ENCODE data around the gene TTC16.
A peak's percentile ranks its signal among the peaks of the same experiment; 100 is the strongest.

Gene TTC16, protein sequence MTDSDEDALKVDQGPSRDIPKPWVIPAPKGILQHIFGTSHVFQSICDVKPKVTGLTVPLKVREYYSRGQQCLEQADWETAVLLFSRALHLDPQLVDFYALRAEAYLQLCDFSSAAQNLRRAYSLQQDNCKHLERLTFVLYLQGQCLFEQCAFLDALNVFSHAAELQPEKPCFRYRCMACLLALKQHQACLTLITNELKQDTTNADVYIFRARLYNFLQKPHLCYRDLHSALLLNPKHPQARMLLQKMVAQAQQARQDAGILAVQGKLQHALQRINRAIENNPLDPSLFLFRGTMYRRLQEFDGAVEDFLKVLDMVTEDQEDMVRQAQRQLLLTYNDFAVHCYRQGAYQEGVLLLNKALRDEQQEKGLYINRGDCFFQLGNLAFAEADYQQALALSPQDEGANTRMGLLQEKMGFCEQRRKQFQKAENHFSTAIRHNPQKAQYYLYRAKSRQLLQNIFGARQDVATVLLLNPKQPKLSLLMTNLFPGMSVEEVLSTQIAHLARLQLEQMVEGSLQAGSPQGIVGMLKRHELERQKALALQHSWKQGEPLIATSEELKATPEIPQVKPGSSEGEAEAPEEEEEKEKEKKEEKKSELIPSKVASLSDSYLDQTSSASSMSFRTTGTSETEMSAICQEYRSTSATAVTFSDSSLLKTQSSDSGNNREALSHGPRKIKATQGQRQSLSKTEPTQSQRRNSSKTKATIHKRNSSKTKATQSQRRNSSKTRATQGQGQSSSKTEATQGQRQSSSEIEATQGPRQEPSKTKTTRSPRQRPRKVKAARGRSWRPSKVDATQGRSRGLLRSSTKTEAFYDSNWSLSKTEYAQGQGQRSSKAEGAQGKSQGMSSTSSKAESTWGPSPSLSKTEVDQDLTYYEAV

DNA sequence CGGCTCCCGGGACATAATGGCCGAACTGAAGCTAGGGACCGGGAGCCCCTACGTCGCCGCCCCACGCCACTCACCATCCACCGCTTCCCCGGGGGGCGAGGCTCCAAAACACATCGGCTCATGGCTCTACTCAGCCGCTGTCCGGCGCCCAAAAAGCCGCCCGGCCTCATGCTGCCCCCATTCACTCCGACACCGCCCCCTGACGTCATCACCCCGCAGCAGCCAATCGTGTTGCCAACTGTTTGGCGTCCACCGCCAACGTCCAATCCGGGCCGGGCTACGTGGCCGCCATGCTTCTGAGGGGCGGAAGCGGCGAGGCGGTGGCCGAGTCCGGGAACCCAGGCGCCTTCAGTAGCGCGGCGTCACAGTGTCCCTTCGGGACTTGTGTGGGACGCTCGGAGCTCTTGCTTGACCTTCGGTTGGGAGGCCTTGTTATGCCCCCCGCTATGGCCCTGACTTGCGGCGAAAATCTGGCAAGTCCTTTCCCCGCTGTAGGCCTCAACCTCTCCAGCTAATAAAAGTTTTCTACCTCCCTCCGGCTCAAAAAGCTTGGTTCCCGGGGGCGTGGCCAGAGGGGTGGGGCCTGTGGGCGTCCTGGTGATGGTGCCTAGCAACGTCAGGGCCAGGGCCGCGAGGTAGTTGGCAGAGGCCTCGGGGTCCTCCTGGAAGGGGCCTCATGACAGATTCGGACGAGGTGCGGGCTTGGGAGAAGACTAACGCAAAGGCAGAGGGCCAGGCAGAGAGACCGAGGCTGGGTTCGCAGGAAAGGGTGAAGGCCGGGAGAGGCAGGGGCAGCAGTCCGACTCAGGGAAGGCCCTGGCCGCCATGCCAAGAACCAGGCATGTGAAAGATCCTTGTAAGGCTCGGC lies at the start of gene TTC16, which contains the start of gene PTRH1:
Gene TTC16, plus strand, starts transcription at position 610 of the 868 bp plus-strand sequence. Its CDS starts 67 bp downstream, at position 677.
Gene PTRH1, minus strand, starts transcription at position 194 of the 868 bp plus-strand sequence. Its CDS starts 24 bp downstream, at position 170.
- no peaks in the 10 kb centered on the region for H3K9me3 Mint-ChIP-seq
- peak; percentile 94 to 96 for DNase-seq (ENCODE audit: low spot score in 2 of 2)
- H3K4me3 Mint-ChIP-seq, result peak within 1 kb of the TSS; percentile 88
- peak within 1 kb of the TSS; percentile 94 for H3K27ac Mint-ChIP-seq (ENCODE audit: low read depth)
- peaks cover 47% of the 10 kb centered on the region for H3K4me1 Mint-ChIP-seq
- peaks cover 15% of the 10 kb centered on the region for H3K36me3 Mint-ChIP-seq (ENCODE audit: insufficient read depth)
- peak; percentile 93 for ATAC-seq (replicated peaks; ENCODE audit: extremely low read depth, poor library complexity, severe bottlenecking)
- H3K27me3 Mint-ChIP-seq, result no peaks in the 10 kb centered on the region

DNA sequence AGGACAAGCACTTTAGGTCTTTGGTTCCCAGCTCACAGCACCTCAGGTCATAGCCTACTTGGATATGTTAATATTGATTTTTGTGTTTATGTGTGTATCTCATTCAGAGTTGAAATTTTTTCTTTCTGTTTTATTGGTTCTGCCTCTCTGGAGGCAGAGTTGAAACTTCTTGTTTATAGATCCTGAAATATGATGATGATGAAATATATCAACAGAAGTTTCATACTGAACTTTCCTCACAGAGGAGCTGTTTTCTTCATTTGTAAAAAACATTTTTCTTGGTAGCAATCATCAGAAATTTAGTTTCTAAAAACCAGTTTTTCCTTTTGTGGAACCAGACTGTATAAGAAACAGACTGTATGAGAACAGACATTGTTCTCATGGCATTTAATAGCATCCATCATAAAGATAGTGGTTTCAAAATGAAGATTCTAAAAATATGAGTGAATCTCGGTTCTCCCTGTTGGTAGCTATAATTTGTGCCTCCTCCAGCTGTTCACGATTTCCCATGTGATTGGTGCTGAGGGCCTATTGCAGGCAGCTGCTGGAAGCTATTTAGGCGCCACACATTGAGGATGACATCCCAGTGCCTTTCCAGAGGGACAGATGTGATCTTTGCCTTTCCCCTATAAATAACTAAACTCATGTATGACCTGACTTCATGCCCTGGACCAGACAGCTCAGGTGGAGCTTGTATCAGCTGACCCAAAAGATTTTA lies 48.6 kb upstream of the TTC16 start:
- Mint-ChIP-seq H3K9me3 (no peaks in the 10 kb centered on the region), H3K4me3 (no peak overlapping the region), H3K4me1 (no peaks in the 10 kb centered on the region), H3K27me3 (peaks cover 24% of the 10 kb centered on the region), H3K36me3 (ENCODE audit: insufficient read depth) (peaks cover 4% of the 10 kb centered on the region), H3K27ac (ENCODE audit: low read depth) (no peak overlapping the region)
- ATAC-seq (replicated peaks; ENCODE audit: extremely low read depth, poor library complexity, severe bottlenecking) (no peak), DNase-seq (ENCODE audit: low spot score in 2 of 2) (no peak)

DNA sequence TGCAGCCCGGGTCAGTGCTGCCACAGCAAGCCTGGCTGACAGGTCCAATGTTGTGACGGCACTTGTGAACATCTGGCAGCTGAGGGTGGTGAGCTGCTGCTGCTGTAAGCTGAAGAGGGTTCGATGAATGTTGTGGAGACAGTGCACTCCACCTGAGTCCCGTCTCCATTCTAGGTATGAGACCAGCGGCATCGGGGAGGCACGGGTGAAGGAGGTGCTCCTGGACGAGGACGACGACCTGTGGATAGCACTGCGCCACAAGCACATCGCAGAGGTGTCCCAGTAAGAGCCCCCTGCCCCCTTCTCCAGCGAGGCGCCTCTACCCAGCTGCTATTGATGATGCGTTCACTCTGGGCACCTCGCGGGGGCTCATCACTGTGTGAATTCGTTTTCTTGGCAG lies 48.0 kb upstream of the TTC16 start:
- Mint-ChIP-seq H3K27ac (ENCODE audit: low read depth) (no peak overlapping the region), H3K36me3 (ENCODE audit: insufficient read depth) (peaks cover 4% of the 10 kb centered on the region), H3K4me3 (no peak overlapping the region)

DNA sequence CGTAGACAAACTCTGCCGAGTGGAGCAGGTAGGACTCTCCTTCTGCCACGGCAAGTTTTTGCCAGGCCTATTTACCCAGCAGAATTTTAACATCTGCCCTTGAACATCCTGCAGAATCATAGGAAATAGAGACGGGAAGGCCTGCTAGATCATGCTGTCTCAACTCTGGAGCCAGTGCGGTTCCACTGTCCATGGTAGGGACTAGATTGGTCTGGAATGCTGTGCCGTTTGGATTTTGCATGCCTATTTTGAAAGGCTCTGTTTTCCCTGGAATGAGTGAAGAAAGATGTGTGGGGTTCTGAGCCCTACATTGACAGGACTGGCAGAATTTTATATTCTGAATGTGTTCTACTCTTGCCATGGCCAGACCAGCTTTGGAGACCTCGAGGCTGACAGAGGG lies 42.6 kb upstream of the TTC16 start:
- no peak for DNase-seq (ENCODE audit: low spot score in 2 of 2)
- Mint-ChIP-seq H3K4me3 (no peak overlapping the region), H3K27ac (ENCODE audit: low read depth) (no peak overlapping the region), H3K36me3 (ENCODE audit: insufficient read depth) (peaks cover 4% of the 10 kb centered on the region), H3K9me3 (no peaks in the 10 kb centered on the region), H3K4me1 (no peaks in the 10 kb centered on the region), H3K27me3 (no peaks in the 10 kb centered on the region)
- ATAC-seq (replicated peaks; ENCODE audit: extremely low read depth, poor library complexity, severe bottlenecking), result no peak

More for the DNA sequence above, 48.0 kb upstream of the TTC16 start:
- H3K9me3 Mint-ChIP-seq, result no peaks in the 10 kb centered on the region
- DNase-seq (ENCODE audit: low spot score in 2 of 2) (no peak), ATAC-seq (replicated peaks; ENCODE audit: extremely low read depth, poor library complexity, severe bottlenecking) (no peak)
- no peaks in the 10 kb centered on the region for H3K4me1 Mint-ChIP-seq
- H3K27me3 Mint-ChIP-seq, result peaks cover 18% of the 10 kb centered on the region

DNA sequence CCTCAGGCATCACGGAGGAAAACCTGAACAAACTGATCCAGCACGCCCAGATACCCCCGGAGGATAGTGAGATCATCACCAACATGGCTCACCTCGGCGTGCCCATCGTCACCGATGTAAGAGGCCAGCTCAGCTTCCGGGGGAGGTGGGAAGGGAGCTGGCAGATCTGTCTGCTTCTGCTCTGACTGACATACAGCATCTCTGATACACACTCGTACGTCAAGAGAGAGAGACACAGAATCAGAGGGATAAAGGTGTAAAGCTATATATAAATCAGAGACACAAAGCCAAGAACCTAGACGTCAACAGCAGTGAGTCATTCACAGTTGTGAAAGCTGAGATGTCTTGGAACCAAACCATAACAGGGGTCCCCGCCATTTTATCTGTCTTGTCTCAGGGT lies 39.2 kb upstream of the TTC16 start:
- ATAC-seq (replicated peaks; ENCODE audit: extremely low read depth, poor library complexity, severe bottlenecking) (no peak), DNase-seq (ENCODE audit: low spot score in 2 of 2) (no peak)
- Mint-ChIP-seq H3K27me3 (peaks cover 31% of the 10 kb centered on the region), H3K27ac (ENCODE audit: low read depth) (no peak overlapping the region), H3K36me3 (ENCODE audit: insufficient read depth) (peaks cover 1% of the 10 kb centered on the region), H3K9me3 (no peaks in the 10 kb centered on the region), H3K4me1 (no peaks in the 10 kb centered on the region), H3K4me3 (no peak overlapping the region)

DNA sequence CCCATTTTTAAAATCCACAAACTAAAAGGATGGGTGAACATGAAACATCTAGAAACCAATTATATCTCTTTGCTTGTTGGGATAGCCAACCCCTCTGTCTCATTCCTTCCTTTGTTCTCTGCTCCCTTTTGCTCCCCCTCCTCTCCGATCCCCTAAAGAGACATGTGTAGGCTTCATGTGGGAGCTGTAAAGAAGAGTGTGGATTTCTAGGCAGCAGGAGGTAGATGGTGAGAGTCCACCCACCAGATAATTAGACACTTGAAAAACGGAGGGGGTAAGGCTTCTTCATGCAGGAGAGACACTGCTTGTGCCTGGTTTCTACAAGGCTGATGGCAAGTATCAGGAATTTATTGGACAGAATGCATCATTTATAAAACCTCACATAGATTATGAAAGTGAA lies 36.4 kb upstream of the TTC16 start:
- Mint-ChIP-seq H3K4me3 (no peak overlapping the region), H3K4me1 (no peaks in the 10 kb centered on the region), H3K27me3 (peaks cover 31% of the 10 kb centered on the region), H3K36me3 (ENCODE audit: insufficient read depth) (peaks cover 1% of the 10 kb centered on the region), H3K27ac (ENCODE audit: low read depth) (no peak overlapping the region), H3K9me3 (no peaks in the 10 kb centered on the region)
- DNase-seq (ENCODE audit: low spot score in 2 of 2) (no peak), ATAC-seq (replicated peaks; ENCODE audit: extremely low read depth, poor library complexity, severe bottlenecking) (no peak)

DNA sequence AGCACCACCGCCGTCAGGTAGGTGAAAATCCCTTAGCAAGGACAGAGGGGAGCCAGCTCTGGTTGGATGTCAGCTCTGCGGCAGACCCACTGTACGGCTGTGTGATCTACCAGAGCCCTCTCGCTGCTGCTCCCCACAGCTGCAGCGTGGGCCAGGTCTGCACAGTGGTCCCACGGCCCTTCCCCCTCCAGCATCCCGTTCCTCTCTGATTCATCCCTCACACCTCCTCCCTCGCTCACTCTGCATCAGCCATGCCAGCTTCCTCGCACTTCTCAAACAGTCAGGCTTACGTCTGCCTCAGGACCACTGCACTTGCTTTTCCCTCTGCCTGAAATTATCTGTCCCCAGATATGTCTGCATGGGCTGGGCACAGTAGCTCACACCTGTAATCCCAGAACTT lies 35.7 kb upstream of the TTC16 start:
- ATAC-seq (replicated peaks; ENCODE audit: extremely low read depth, poor library complexity, severe bottlenecking), result no peak
- Mint-ChIP-seq H3K9me3 (no peaks in the 10 kb centered on the region), H3K27ac (ENCODE audit: low read depth) (no peak overlapping the region), H3K4me3 (no peak overlapping the region), H3K36me3 (ENCODE audit: insufficient read depth) (peaks cover 1% of the 10 kb centered on the region), H3K27me3 (peaks cover 31% of the 10 kb centered on the region), H3K4me1 (no peaks in the 10 kb centered on the region)
- DNase-seq (ENCODE audit: low spot score in 2 of 2), result no peak

DNA sequence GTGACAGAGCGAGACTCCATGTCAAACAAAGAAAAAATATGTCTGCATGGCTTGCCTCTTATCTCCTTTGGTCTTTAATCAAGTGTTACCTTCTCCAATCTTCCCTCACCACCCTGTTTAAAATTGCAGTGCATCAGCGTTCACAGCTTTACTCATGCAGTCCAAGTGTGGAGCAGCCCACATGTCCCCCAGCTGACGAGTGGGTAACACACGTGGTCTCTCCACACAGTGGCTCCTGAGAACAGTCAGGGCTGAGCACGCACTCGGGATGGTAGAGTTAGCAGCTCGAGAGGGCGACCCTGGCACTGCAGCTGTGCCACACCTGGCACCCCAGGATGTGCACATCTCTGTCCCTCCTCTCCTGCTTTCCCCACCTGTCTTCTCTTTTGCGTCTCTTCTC lies 35.0 kb upstream of the TTC16 start:
- no peak overlapping the region for H3K27ac Mint-ChIP-seq (ENCODE audit: low read depth)

DNA sequence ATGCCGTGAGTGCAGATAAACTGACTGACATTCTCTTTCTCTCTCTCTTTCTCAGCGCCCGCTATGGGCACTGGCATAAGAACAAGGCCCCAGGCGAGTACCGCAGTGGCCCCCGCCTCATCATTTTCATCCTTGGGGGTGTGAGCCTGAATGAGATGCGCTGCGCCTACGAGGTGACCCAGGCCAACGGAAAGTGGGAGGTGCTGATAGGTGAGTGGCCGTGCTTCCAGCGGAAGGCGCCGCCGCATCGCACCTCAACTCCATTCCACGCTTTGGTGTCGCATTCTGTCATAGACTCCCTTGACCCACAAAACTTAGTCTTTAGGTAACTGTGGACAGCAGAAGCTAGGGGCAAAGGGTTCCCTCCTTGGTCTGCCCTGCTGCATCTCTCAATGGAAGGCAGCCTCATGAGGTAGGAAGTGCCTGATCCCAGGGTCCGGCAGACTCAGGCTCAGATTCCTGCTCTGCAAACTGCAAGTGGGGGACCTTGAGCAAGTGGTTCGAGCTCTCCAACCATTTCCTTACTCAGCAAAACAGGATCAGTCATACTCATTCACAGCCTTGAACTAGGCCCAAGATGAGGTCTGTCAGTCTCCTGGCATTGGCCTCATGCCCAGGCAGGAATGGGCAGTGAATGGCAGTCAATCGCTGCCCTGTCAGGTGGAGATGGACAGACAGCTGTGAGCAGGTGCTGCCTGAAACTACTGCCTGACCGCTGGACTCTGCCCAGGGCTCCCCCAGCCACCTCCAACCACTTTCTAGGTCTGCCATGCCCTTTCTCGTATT lies 33.3 kb upstream of the TTC16 start:
- Mint-ChIP-seq H3K27me3 (peaks cover 31% of the 10 kb centered on the region), H3K9me3 (no peaks in the 10 kb centered on the region), H3K4me1 (no peaks in the 10 kb centered on the region), H3K27ac (ENCODE audit: low read depth) (no peak overlapping the region), H3K4me3 (no peak overlapping the region), H3K36me3 (ENCODE audit: insufficient read depth) (peaks cover 1% of the 10 kb centered on the region)
- DNase-seq (ENCODE audit: low spot score in 2 of 2), result no peak
- no peak for ATAC-seq (replicated peaks; ENCODE audit: extremely low read depth, poor library complexity, severe bottlenecking)

More for the DNA sequence above, 35.0 kb upstream of the TTC16 start:
- DNase-seq (ENCODE audit: low spot score in 2 of 2) (no peak), ATAC-seq (replicated peaks; ENCODE audit: extremely low read depth, poor library complexity, severe bottlenecking) (no peak)
- Mint-ChIP-seq H3K27me3 (peaks cover 31% of the 10 kb centered on the region), H3K9me3 (no peaks in the 10 kb centered on the region), H3K36me3 (ENCODE audit: insufficient read depth) (peaks cover 1% of the 10 kb centered on the region), H3K4me3 (no peak overlapping the region), H3K4me1 (no peaks in the 10 kb centered on the region)

DNA sequence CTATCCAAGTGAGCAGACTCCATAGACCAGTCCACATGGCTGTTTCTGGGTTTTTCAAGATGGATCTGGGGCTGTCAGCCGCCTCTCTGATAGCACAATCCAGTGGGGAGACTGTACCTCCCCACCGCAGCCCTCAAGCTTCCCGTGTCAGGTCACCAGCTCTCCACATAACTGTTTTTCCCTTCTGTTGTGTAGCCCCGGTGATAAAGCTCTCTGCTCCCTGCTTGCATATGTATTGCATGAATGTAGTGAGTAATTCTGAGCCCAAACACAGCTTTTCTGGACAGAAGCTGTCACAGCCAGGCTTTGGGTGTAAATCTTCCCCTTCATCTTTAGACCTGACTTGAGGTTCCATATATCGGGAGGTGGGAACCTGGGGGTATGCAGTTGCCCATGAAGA lies 32.2 kb upstream of the TTC16 start:
- no peaks in the 10 kb centered on the region for H3K4me1 Mint-ChIP-seq
- H3K27ac Mint-ChIP-seq (ENCODE audit: low read depth), result no peak overlapping the region
- ATAC-seq (replicated peaks; ENCODE audit: extremely low read depth, poor library complexity, severe bottlenecking) (no peak), DNase-seq (ENCODE audit: low spot score in 2 of 2) (no peak)
- H3K4me3 Mint-ChIP-seq, result no peak overlapping the region
- no peaks in the 10 kb centered on the region for H3K9me3 Mint-ChIP-seq
- peaks cover 29% of the 10 kb centered on the region for H3K27me3 Mint-ChIP-seq
- peaks cover 1% of the 10 kb centered on the region for H3K36me3 Mint-ChIP-seq (ENCODE audit: insufficient read depth)

DNA sequence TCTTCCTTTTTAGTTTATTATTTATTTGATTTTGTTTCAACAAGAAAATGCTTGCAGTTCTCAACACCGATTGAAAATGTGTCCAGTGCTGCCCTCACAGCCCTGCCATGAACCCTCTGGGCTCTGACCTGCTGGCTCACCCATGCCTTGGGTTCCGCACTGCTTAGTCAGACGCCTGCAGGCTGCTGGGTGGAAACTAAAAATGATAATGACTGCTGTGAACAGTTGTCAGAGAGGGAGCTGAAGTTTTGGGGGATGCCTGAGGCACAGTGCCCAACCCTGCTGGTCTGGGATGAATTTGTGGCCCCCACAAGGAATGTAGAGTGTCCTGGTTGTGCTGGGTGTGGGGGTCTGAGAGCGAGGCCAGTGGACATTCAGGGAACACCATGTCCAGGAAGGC lies 31.3 kb upstream of the TTC16 start:
- H3K27me3 Mint-ChIP-seq, result peaks cover 20% of the 10 kb centered on the region
- H3K9me3 Mint-ChIP-seq, result no peaks in the 10 kb centered on the region
- H3K4me1 Mint-ChIP-seq, result no peaks in the 10 kb centered on the region
- ATAC-seq (replicated peaks; ENCODE audit: extremely low read depth, poor library complexity, severe bottlenecking), result no peak
- peaks cover 1% of the 10 kb centered on the region for H3K36me3 Mint-ChIP-seq (ENCODE audit: insufficient read depth)
- H3K4me3 Mint-ChIP-seq, result no peak overlapping the region
- no peak for DNase-seq (ENCODE audit: low spot score in 2 of 2)
- no peak overlapping the region for H3K27ac Mint-ChIP-seq (ENCODE audit: low read depth)
